RWPE1 (cell line): Measurements from ENCODE around the gene FAAP100.
A peak's percentile ranks its signal among the peaks of the same experiment; 100 is the strongest.

Experiments used
- CTCF ChIA-PET: fragments of 350-600 bp; sonication (Branson Sonifier 250); formaldehyde crosslinking; extraction: SDS; loops from one replicate; lab custom pipeline; 2021; lab: Yijun Ruan, JAX
- POLR2A ChIA-PET: fragments of 400-600 bp; formaldehyde crosslinking; extraction: SDS; loops from one replicate; lab custom pipeline; 2020; ENCODE audit warnings: antibody characterized with exemption; ENCODE audit not compliant: low non-redundant PET; lab: Yijun Ruan, JAX
- DNase-seq: peaks from one replicate; pipeline ENCODE4 v3.0.0; 2012; ENCODE audit warnings: low spot score
- H3K27ac ChIP-seq: fragments of 450-650 bp; 2 replicates; pipeline ENCODE4 v1.5.1; 2017
- CTCF ChIP-seq: fragments of 450-650 bp; conservative IDR thresholded peaks from 2 replicates; pipeline ENCODE4 v1.5.1; 2017; ENCODE audit warnings: low read depth, mild to moderate bottlenecking

The FAAP100 gene

GRCh38 chr17:81524039-81524864 lies 27.9 kb downstream of the FAAP100 start:
- CTCF ChIA-PET, result no interaction called here
- POLR2A ChIA-PET, result no interaction called here
- TF ChIP-seq CTCF, result no peak
- H3K27ac ChIP-seq, result peak overlapping the region; percentile 59
- DNase-seq, result no peak

- ChIA-PET POLR2A (no interaction called here), CTCF (no interaction called here)
- DNase-seq, result peak; percentile 28
- TF ChIP-seq CTCF, result no peak
- H3K27ac ChIP-seq, result peak overlapping the region; percentile 59
These were observed 28.6 kb downstream of the FAAP100 start for GRCh38 chr17:81523402-81524038.

- DNase-seq, result no peak
- CTCF ChIA-PET, result interaction anchor here (0.7 kb wide), 1 partner anchor 22 kb away, joined by 4 read pairs; no protein-coding TSS in a partner anchor
These were observed 29.4 kb downstream of the FAAP100 start for GRCh38 chr17:81522491-81523401.

GRCh38 chr17:81520021-81520901 lies 31.9 kb downstream of the FAAP100 start:
- no peak for TF ChIP-seq CTCF
- POLR2A ChIA-PET, result no interaction called here
- CTCF ChIA-PET, result interaction anchor here (0.6 to 1.6 kb wide), 3 partner anchors 18 to 36 kb away, joined by 3 to 9 read pairs (median 4); no protein-coding TSS in a partner anchor
- no peak overlapping the region for H3K27ac ChIP-seq
- DNase-seq, result no peak

More at GRCh38 chr17:81522491-81523401, 29.4 kb downstream of the FAAP100 start:
- no peak for TF ChIP-seq CTCF
- POLR2A ChIA-PET, result no interaction called here
- peak overlapping the region; percentile 59 for H3K27ac ChIP-seq

- ChIA-PET POLR2A (interaction anchor here (0.5 to 1.3 kb wide), 2 partner anchors 32 to 82 kb away, joined by 3 read pairs; no protein-coding TSS in a partner anchor), CTCF (interaction anchor here (0.6 to 1.6 kb wide), 9 partner anchors 10 to 320 kb away, joined by 3 to 9 read pairs (median 4); partner anchors contain the start of gene FAAP100)
- peak; percentile 49 for DNase-seq
- peak; percentile 77 for TF ChIP-seq CTCF
- peak overlapping the region; percentile 99 for H3K27ac ChIP-seq
These were observed 32.7 kb downstream of the FAAP100 start for GRCh38 chr17:81519284-81520020.
